Stimulated activated CD8-positive, alpha-beta memory T cell treated with anti-CD3 and anti-CD28 coated beads, Interleukin-4, amount 100 ng/mL, for 4 hours (primary cell): Measurements from ENCODE around the gene ACSL6.

Experiments
- DNase-seq, 2 donors: peaks; one replicate each; pipeline ENCODE4 v3.0.0-alpha.2; 2020; ENCODE audit warnings: low read depth in 2 of 2, low spot score in 1 of 2

The ACSL6 gene

GRCh38 chr5:132001647-132002561 is 9.6 kb downstream of the ACSL6 start:
- no peak for DNase-seq

GRCh38 chr5:132000677-132001453 is 10.6 kb downstream of the ACSL6 start:
- no peak for DNase-seq

DNA sequence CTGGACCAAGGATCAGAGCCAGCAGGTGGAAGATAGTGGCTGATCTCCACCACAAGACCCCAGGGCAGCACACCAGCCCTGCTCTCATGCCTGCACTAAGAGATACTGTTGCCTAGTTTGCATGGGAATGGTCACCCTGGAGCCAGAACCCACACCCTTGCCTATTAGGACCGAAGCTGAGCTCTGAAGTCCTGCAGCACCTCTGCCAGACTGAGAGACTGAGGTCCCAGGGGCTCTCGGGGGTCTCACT is 11.3 kb downstream of the ACSL6 start:
- DNase-seq: no peak

DNA sequence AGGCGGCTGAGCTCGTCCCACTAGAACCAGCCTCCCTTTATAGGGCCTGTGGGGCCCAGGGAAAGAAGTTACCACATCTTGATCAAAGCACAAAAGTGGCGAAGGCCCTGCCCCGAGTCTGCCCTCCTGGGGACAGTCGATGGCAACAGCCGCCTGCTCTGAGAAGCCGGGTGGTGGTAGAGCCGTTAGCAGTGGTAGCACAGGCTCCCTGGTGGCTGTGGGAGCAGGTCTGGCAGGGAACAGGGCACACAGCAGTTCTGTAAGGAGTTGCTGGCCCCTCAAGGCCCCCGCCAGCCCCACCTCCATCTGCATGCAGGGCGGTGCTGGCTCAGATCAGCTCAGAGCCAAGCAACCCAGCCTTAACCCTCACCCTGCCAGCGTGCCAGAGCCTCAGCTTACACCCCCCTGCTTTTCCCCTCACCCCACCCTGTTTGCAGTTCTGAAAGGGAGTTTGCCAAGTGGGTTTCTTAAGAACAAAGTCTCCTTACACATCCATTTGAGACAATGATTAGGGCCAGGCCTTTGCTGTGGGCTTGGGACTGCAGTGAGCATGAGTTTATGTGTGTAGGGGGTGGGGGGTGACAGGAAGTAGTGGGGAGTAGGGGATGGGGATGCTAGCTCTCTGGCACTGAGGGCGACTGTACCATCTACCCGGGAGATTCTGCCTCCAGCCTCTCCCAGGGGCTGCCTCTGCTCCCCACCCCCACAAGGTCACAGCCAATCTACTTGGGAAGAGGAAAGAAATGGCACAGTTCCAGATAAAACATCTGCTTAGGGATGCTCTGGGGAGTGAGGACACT is 11.8 kb downstream of the ACSL6 start:
- DNase-seq: no peak

DNA sequence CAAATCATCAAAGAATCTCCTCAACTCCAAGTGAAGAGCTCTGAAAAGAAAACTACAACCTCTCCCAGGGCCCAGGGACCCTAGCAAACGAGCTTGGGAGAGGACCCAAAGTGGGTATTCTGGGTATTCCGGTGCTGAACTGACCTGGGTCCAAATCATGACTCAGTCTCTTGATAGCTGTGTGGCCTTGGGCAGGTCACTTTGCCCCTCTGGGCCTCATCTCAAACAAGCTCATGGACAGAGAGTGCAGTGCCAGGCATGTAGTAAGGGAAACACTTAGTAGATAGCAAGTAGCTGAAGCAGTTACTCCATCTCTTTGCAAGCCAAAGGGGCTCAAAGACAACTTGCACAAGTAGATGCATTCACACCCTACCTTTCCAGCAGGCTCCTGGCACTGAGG is 12.4 kb downstream of the ACSL6 start:
- DNase-seq: no peak

GRCh38 chr5:131998431-131999040 is 12.9 kb downstream of the ACSL6 start:
- no peak for DNase-seq

DNA sequence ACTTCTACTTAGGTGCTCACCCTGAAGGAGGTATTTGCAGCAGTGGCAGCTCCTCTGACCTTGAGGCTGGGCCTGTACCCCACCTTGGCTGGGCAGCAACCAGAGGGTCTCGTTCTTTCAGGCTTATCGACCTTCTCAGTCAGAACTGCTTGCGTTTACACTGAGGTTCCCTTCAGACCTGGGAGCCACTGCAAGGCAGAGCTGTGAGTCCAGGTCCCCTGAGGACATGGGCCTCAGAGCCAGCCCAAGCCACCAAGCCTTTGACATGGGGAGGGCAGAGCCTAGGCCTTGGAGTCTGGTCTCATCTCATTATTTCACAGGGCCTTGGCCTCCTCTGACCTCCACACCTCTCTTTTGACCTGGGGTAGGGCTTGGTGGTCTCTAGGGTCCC is 13.7 kb downstream of the ACSL6 start:
- no peak for DNase-seq

DNA sequence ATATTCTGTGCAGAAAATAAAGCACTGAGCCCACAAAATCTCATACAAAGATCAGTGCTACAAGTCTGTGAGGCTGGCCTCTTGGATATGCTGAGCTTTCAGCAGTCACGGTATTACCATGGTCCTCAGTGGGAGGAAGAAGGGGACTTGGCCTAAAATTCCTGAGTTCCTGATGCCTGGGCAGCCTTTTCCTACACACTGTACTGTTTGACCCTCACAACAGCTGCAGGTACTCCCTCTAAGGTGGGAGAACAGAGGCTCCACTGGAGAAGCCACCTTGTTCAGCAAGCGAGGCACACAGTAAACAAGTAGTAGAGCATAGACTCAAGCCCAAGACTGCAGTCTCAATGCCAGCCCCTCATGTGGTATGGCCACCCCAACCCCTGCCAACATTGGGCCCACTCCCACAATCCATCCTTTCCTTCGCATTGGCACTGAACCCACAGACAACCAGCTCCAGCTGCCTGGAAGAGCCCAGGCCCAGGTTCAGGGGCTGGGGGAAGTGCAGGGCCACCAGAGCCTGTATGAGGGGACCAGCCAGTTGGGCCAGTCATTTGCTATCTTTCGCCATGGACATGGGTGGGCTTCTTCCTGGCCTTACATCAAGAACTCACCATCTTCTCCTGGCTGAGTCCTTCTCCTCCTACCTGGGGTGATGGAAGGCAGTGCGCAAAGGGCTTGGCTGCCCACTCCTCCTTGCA is 14.3 kb downstream of the ACSL6 start:
- DNase-seq: no peak

DNA sequence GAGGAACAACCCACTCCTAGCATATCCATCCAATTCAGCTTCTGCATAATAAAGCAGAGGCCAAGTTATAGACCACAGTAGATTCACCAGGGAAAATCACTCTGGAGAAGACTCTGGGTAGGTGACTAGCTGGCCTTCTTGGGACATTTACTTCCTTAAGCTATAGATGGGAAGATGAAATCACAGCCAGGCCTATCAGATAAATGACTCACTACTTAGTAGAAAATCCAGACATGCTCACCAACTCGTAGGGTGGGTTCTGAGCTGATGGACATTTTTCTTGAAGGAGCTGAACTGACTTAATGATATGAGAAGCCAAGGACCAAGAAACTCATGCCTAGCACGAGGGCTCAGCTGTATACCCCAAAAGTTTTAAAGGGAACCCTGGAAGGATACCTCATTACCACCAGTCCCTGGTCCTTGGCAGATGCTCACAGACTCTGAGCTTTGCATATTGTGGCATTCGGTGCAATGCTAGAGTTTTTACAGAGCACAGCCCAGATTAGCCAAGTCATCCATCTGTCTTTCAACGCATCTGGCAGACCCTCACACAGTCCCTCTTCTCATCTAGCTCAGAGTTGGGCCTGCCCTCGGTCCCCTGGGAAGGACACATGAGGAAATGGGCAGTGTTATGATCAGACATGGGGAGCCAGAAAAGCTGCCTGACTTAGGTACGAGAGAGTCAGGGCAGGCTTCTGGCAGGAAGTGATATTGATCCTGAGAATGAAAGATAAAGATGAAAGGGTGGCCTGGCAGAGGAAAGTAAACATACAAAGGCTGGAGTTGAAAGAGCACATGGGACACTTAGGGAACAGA is 15.0 kb downstream of the ACSL6 start:
- no peak for DNase-seq

- no peak for DNase-seq
Observed at GRCh38 chr5:131994533-131995226, 16.8 kb downstream of the ACSL6 start.

DNA sequence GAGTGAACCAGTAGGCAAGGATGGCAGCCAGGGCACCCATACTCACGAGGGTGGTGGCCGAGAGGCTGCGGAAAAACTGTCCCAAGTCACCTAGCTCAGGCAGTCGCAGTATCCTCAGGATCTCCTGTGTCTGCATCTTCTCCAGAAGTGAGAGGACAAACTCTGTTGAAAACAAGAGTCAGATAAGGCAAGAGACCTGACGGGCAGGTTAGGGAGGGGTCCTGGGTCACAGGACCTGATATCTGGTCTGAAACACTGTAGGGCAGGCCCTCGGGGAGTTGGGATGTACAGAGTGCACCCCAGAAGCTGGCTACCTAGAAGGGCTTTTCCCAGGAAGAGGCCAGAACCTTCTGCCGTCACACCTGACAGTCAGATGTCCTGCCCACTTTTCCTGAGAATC is 17.4 kb downstream of the ACSL6 start:
- DNase-seq: no peak

- DNase-seq: no peak
Observed at GRCh38 chr5:131993676-131994075, 17.8 kb downstream of the ACSL6 start.

DNA sequence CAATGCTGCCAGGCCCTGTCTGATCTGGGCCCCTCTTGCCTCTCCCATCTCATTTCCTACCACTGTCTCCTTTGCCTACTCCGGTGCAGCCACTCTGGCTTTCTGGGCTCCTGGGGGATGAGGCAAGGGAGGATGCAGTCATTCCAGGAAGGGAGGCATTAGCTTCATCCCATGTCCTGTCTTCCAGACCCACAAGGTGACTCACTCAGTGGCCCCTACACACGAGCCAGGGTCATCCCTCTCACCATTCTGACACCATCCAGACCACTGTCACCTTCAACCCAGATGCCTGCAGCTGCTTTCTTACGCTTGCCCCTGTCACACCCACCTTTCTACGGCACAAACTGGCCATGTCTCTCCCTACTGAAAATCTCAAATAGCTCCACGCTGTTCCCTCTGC is 19.1 kb downstream of the ACSL6 start:
- no peak for DNase-seq

GRCh38 chr5:131991593-131992324 is 19.7 kb downstream of the ACSL6 start:
- DNase-seq: no peak

DNA sequence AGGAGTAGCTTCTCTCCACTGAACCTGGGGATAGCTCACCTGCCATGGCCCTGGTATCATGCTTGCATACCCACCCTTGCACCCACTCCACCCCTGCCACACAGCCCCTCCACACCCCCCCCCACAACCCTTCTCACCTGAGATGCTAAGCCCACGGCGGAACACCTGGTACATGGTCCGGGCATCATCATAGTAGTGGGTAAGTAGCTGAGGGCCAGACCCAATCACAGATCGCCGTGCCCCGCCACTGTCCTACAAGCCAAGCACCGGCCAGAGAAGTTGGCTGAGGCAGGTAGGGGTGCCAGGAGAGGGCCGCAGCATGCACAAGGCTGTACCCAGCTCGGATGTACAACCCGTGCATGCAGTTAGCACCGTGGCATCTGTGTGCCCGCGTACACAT is 20.7 kb downstream of the ACSL6 start:
- DNase-seq: no peak

GRCh38 chr5:131988601-131989000 is 22.9 kb downstream of the ACSL6 start:
- no peak for DNase-seq

- DNase-seq: no peak
Observed at GRCh38 chr5:131987251-131987650, 24.2 kb downstream of the ACSL6 start.

DNA sequence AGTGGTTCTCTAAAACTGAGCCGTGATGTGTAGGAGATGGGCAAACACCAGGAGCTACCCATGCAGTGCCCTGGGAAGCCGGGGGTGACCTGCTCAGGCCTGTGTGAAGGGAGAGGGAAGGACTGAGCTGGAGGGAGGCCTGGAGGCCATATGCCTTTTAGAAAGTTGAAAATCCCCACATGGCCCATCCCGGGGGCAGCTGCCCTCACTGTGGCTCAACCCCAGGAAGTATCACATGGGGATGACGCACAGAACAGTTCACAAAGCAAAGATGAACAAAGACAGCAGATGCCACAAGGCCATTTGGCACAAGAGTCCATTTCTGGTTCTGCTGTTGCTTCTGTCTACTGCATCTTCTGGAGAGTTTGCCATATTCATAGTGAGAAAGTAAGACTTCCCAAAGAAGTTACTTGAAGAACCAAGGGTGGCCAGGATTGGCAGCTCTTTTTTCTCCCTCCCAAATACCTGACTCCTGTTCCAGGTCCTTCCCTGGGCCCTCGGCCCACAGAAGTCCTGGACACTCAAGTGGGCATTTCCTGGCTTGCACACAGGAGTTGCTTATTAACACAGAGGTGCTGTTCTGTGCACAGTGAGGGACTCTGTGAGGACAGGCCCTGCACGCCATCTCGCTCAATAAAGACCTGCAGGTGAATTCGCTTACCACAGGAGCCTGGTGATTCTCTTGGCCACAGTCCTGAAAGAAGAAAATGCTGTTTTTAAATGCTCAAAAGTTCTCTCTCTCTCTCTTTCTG is 25.1 kb downstream of the ACSL6 start:
- DNase-seq: no peak
